Measurements from ENCODE around the gene SNTA1. TPM values are rescaled to one million over a fixed set of nuclear protein-coding genes. Genes with fewer than 3 reads are reported as not detected.

Gene SNTA1
- total RNA-seq, 1 experiment from 2014 or later, result 9.9 TPM

GRCh38 chr20:33388268-33388667, 55.3 kb downstream of the SNTA1 start:
- no peaks in the 10 kb centered on the region for H3K79me2 ChIP-seq (ENCODE audit: insufficient read depth, low read length)
- no peak overlapping the region for H3T11ph ChIP-seq (ENCODE audit: low read length)
- no peak overlapping the region for H3K56ac ChIP-seq (ENCODE audit: insufficient read length, low read depth, low read length)
- no peak overlapping the region for H4K91ac ChIP-seq (ENCODE audit: insufficient read length, low read depth, low read length)
- no peak overlapping the region for H3K27ac ChIP-seq (ENCODE audit: insufficient read length, low read depth, low read length)
- no peak overlapping the region for H3K9ac ChIP-seq (ENCODE audit: extremely low read depth, insufficient read length, low read length)
- H3K27ac Mint-ChIP-seq, result no peak overlapping the region
- no peak overlapping the region for H2BK20ac ChIP-seq (ENCODE audit: low read depth, low read length, poor library complexity, severe bottlenecking)
- no peak overlapping the region for H4K8ac ChIP-seq (replicated peaks; ENCODE audit: insufficient read length, low read depth, low read length)
- no peak overlapping the region for H3K23ac ChIP-seq (ENCODE audit: insufficient read length, low read depth, low read length)
- WGBS (ENCODE audit: extremely low coverage, insufficient read length, low lambda C conversion rate), result no CpG with 5 or more reads among the region's 3 CpGs
- DNase-seq, result no peak
- H2BK12ac ChIP-seq (ENCODE audit: insufficient read length, low read depth, low read length), result no peak overlapping the region
- H3K27me3 Mint-ChIP-seq (ENCODE audit: low read depth), result no peaks in the 10 kb centered on the region
- H3K4me3 Mint-ChIP-seq, result no peak overlapping the region
- no peaks in the 10 kb centered on the region for H3K27me3 ChIP-seq (ENCODE audit: insufficient read depth, low read length)
- peaks cover 7 to 10% of the 10 kb centered on the region in 2 experiments; a peak in 3 of 5 replicates for H3K9me3 Mint-ChIP-seq
- no peak overlapping the region for H2BK120ac ChIP-seq (ENCODE audit: low read depth, low read length, poor library complexity, severe bottlenecking)
- no peaks in the 10 kb centered on the region for H3K79me1 ChIP-seq (ENCODE audit: insufficient read depth, low read depth, low read length, poor library complexity, severe bottlenecking)
- no peaks in the 10 kb centered on the region for H3K4me1 ChIP-seq (ENCODE audit: insufficient read depth, low read length)
- no peak overlapping the region for H3K4me2 ChIP-seq (ENCODE audit: insufficient read depth, insufficient read length, low read length)
- H4K5ac ChIP-seq (ENCODE audit: insufficient read length, low read depth, low read length), result no peak overlapping the region
- no peak overlapping the region for H3K4ac ChIP-seq (ENCODE audit: low read depth, low read length)
- no peak overlapping the region for H3K18ac ChIP-seq (ENCODE audit: insufficient read length, low read depth, low read length)
- no peak overlapping the region for H3K14ac ChIP-seq (ENCODE audit: insufficient read depth, low read length)
- H3K9me3 ChIP-seq (ENCODE audit: control insufficient read depth, low read depth, low read length), result no peaks in the 10 kb centered on the region
- H3K36me3 Mint-ChIP-seq (ENCODE audit: insufficient read depth in 1 of 3, low read depth in 3 of 3), result peaks cover 35 to 90% (median 79%) of the 10 kb centered on the region in 3 experiments
- H3K4me1 Mint-ChIP-seq, result no peaks in the 10 kb centered on the region
- no peaks in the 10 kb centered on the region for H4K20me1 ChIP-seq (ENCODE audit: control insufficient read depth, insufficient read depth, insufficient read length)
- H2AFZ ChIP-seq (ENCODE audit: low read length), result no peak overlapping the region
- no peaks in the 10 kb centered on the region for H3K23me2 ChIP-seq (ENCODE audit: insufficient read length, low read depth, low read length, poor library complexity, severe bottlenecking)
- no peak overlapping the region for H2BK15ac ChIP-seq (ENCODE audit: low read depth, low read length)
- H2AK5ac ChIP-seq (ENCODE audit: insufficient read length, low read length), result no peak overlapping the region
- no peak for TF ChIP-seq CTCF (conservative IDR thresholded peaks at IDR 0.05)
- no peak overlapping the region for H2BK5ac ChIP-seq (ENCODE audit: insufficient read length, low read length)

Measured in H9 (cell line).